ENCODE measurements around the gene LPAR1.

Gene LPAR1

DNA sequence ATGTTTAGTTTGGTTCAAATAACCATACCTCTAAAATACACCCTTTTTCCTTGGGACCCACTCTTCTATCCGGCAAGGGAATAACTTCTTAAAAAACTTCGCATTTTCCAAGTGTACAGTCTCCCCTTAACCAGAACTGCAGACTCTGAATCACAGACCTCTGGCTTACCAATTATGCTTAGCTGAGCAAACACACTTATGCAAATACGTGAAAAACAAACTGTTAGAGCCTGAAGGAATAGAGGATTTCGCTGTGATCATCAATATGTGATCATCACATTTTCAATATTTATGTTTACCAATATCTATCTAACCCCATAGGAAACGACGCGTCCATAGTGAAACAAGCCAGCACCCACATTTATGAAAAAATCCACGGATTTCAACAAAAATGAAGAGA is 1.3 kb downstream of the LPAR1 start:
- peak; percentile 23 for DNase-seq

DNA sequence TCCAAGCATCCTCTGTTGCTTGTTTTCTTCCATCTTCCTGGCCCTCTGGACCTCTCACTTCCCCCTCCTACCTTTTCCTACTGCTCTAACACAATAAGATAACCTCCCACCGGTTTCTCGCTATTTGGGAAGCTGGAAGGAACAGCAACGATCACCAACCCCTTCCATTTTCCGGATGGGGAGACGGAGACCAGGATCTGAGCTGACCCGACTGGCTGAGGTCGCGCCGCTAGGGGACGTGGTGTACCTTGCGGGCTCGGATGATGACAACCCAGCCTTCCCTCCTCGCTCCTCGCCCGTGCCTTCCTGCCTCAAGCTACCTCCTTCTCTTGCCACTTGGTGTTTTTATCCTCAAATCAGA is 1.9 kb downstream of the LPAR1 start:
- DNase-seq = peak; percentile 3

DNA sequence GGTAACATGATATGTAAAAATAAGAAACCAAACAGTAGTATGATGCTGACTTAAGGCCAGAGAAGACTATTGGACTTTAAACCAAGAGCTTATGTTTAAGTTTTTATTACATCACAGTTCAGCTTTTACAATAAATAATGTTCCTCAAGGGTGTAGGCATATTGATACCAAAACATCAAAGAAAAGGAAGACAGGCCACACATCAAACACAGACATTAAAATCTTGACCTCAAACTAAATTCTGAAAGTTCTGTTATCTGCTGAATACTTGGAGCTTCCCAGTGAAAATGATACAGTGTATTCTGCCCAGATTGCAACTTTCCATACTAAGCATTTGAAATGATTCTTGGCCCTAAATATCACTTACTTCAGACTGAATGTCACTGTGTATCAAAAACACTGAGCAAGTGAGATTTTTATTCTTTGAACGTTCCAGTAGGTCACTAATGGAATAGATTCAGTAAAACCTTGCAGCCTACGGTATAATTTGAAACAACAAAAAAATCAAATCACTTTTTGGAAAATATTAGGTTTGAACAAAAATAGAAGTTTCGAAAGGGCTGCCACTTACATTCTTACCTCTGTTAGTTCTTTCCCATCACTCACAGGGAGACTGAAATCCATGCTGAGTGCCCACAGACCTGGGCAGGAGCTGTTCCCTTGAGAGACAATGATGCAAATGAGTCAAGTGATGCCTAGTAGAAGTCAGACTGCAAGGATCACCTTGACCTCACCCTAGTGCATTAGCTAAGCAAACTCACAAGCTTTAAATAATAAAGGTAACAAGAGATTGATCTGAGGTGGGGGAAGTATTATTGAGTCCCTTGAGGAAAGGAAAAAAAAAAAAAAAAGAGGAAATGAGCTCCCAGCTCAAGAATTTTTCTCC is 2.5 kb downstream of the LPAR1 start:
- no peak for DNase-seq

DNA sequence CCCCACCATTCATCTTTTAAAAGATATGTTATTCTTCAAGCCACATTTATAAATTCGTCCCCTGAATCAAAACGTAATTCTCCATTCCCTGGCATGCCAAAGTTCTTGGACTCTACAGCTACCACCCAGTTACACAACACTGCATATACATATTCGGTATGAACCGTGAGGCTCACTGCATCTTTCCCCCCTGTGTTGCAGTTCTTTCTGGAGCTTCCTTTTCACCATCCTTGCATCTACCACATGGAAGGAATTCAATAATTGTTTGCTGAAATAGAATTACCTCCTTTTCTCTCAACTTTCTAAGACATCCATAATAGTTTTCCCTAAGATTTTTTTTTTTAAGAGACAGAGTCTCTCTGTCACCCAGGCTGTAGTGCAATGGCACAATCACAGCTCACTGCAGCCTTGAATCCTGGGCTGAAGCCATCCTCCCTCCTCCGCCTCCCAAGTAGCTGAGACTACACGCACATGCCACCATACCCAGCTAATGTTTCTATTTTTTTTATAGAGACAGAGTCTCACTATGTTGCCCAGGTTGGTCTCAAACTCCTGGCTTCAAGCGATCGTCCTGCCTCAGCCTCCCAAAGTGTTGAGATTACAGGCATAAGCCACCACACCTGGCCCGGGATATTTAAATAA is 3.3 kb downstream of the LPAR1 start:
- no peak for DNase-seq

DNA sequence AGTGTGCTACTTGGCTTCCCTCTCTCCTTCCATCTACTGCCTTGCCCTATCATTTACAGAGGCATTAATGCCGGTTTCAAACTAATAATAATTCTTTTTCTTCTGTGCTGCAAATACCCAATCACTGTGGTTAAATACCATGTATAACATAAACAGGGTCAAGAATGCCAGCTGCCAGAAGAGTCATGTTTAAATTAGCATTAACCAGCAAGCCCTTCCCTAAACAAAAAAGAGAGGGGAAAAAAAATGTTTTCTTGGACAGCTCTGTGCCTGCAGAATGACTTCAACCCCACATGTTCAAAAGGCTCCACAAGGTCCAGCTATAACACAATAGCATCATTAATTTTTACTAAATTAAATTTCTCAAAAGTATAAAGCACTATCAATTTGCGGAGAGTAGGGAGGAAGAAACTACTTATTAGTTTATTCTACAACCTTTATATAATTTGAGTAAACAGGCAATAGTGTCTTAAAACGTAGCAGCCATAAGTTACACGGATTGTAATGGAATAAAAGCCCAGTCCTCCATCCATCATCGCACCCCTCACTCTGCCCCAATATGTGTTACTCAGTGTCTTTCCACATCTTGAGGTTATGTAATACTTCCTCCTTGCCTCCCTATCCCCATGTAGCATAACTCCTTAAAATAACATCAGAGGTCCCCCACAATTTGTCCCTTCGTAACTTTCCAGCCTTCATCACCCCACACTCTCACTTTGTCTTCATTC is 3.9 kb downstream of the LPAR1 start:
- DNase-seq = no peak

DNA sequence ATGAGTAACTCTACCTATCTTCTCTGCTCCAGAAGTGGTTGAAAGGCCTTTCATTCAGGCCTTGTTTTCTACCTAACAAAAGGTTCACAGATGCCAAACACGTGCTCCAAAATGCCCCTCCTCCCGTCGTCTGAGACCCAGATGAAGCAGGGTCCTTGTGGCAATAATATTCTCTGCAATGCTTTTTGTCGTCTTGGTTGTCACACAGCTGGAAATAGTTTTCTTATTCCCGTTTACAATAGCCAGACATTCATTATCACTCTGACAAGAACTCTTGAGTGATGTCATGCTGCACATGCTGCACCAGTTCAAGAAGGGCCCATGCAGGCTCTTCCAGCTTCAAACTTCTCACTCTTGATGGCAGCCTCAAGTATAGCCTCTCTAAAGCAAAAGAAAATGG is 7.8 kb downstream of the LPAR1 start:
- DNase-seq = no peak

DNA sequence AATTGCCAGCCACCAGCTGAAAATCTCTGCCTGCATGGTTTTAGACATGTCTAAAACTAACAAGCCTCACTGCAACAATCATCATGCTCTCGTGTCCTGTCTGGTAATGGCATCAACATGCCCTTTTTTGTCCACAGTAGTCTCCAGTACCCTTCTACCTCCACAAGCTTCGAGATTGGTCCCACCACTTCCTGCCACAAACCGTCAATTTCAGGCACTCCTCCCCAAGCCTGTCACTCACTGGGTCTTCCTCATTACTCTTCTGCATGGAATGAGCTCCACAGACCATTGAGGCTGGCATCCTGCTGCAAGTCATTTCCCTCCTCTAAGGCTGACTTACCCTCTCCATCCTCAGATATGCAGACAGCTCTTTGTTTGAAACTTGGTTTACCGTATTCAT is 9.0 kb downstream of the LPAR1 start:
- no peak for DNase-seq

DNA sequence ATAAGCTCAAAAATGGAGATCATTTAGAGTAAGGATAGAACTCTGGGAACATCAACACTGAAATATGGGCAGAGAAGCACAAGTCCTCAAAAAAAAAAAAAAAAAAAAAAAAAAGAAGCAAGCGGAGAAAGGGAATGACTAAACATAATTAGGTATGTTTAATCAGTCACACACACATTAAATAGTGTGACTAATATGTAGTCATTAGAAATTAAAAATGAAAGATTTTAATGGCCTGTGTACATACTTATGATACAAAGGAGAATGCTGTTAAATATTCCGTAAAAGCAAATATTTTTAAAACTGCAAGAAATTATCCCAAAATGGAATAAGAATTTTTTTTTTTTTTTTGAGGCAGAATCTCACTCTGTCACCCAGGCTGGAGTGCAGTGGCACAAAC is 10.5 kb downstream of the LPAR1 start:
- no peak for DNase-seq

DNA sequence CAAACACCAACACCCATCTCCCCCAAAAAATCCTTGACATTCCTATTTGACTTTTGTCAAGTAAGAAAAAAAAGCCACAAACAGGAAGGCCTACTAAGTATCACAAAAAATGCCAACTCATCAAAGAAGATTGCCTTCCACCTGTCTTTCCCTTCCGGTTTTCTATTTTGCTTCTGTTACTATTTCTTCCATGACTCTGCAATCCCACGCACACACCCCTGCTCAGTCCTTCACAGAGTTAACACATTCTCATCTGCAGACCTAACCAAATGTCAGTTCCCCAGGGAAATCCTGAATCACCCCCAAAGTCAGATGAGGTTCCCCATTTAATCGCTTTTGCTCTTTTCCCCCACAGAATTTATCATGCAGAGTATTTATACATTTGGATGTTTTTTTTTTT is 15.1 kb downstream of the LPAR1 start:
- no peak for DNase-seq

DNA sequence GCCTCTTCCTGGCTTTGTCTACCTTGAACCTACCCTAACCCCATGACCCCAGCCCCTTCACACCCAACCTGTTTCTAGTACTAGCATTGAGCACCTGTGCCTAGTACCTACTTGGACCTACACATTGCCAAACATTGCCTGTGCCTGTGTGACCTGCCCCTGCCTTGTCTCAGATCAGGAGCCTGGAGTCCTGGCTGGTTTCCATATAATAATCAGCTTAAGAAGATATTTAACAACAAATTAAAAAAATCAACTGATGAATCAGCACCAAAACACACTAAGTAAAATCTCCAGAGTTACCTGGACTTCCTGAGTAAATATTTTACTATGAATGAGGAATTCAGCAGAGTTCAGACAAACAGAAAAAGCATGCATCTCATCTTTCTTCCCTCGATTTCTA is 17.7 kb downstream of the LPAR1 start:
- no peak for DNase-seq

DNA sequence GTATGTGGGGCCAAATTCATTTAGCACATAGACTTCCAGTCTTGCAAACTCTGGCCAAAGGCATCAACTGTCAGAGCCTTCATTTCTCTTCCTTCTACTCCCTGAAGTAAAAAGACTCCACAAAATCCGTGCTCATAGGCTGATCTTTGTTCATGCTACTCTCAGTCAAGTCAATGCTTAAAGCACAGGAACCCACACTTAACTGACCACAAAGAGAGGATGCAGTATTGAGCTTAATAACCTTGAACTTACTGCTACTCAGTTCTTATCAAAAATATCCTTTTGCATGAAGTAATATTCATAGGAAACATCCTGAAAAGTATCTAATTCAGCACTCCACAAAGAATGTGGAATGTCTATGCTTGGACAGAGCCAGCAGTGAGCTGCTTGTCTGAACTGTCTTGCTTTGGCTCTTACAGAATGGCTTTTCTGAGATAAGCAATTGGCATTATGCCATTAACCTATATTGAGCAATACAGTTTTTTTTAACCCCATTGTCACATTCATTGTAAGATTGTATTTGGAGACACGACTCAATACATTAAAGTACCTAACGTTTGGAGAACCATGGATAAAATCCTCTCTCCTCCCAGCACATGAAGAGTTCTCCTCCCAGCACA is 21.7 kb downstream of the LPAR1 start:
- no peak for DNase-seq

DNA sequence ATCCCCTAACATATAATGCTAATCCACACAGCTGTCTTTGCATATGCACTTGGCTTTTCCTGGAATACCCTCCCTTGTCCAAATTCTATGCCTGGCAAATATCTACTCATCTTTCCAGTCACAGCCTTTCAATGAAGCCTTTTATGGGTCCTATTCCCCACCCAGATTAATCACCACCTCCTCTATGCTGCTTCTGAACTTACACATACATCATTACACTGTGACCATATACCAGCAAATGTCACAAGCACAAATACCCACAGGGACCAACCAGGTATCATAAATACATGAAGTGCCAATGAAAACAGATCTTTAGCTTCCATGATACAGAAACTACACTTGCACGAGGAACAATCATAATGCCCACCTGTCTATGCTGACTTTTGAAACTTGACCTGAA is 22.3 kb downstream of the LPAR1 start:
- DNase-seq = no peak

DNA sequence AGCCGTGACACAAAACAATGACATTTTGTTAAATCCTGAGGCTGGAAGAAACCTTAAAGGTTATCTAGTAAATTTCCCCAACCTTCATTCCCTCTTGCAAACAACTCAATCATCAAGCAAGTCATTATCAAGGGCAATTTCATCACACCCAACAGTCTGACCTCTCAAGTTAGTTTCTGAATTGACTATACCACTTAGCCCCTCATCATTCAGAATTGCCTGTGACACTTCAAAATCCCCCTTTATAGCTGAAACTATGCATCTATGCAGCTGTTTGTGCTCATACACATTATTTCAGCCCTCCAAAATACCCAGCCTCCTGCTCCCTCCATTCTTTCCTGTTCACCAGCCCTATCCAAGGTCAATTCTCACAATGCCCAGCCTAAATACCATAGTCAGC is 24.6 kb downstream of the LPAR1 start:
- no peak for DNase-seq

DNA sequence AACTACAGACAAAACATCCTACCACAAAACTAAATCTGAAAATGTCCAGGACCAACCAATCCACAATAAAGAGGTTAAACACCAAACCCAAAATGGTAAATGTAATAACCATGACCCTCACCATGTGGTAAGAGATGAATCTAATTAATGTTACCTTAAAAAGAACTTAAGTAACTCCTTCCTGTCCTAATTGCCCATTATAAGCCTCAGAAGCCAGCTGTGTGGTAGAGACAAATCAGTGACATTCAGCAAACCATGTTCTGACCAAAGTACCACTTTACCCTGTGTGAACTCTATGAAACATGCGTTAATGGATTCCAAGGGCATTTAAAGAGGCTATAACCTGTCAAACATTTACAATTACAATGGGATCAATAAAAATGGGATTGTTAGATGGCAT is 25.0 kb downstream of the LPAR1 start:
- no peak for DNase-seq

DNA sequence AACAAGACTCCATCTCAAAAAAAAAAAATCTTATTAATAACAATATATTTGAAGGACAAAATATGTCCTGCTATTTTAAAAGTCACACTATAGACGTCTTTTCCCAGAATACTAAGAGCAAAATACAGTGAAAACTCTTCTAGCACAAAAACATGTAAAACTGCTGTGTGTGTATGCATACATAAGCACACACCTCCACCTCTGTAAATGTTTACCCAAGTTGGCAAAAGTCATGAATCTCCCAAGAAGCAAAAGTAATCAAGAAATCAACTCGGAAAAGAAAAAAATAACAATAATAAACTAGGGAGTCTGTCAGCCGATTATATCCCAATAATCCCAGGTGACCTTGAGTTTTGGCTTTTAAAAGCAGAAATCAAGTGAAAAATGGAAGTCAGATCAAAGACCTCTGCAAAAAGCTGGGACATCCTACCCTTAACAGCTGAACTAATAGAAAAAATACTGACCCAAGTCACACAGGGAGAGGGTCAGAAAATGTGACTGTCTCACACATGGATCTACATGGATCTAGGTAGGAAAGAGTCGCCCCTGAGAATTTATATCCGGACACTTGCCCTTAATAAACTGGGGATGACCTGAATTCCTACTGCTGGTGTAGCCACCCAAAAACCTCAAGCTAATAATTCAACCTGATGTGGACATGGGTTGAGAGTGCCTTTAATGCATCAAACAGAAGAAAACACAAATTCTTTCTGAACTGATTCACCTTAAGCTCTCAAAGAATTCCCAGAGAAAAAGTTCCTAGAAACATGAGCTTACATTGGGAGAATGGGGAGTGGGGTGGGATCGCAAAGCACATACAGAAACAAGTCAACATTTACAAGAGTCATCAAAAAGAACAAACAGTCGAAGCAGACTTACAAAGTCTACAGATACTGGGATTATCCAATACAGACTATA is 29.9 kb downstream of the LPAR1 start:
- no peak for DNase-seq

DNA sequence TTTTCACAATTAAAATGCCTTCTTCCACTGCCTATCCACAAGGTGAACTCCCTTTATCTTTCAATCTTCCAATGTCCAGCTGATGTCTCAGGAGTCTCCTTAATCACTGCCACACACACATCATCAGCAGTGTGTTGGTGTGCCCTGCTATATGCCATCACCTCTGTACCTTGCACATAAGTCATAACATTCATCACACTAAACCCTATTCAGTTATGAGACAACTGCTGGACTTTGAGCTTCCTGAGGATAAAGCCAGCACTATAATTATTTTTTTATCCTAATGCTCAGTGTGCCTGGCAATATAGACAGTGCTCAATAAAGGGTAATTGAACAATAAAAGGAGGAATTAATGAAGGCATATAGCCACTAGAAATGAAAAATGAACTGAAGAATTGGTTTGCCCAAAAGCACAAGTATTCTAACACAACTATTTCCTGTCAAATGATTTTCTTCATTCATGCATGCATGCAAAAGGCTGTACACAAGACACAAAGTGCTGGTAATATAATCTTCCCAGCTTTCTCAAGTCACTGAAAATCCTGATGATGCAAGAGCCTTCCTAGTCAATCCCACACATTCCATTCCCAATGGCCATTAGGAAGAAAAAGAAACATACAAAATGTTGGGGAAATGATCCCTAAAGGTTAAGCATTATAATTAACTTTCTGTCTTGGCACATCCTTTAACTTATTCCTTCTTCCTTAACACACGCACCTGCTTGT is 32.4 kb downstream of the LPAR1 start:
- DNase-seq = no peak

DNA sequence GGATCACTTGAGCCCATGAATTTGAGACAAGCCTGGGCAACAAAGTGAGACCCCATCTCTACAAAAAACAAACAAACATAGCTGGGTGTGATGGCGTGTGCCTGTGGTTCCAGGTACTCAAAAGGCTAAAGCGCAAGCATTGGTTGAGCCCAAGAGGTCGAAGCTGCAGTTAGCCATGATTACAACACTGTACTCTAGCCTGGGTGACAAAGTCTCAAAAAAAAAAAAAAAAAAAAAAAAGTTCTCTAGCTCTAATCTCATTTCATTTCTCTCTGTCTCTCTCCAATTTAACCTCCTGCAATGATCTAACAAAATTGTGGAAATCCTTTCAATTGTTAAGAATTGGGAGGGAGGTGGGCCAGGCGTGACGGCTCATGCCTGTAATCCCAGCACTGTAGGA is 33.3 kb downstream of the LPAR1 start:
- no peak for DNase-seq

DNA sequence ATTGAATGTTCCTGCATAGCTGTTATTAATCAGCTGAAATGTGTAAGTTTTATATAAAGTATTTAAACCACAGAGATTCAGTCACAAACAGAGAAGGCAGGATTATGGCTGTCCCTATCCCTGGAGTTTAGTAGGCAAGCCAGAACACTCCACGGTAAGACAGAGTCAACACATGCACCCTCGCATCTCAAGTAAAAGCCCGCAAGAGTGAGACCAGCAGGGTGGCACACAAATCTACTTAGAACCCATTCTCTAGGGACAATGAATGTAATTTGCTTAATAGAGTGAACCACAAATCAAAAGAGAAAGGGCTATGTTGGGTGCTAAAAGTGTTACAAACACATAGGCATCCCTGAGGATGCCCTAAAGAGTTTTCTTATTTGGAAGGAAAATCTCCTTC is 35.1 kb downstream of the LPAR1 start:
- DNase-seq = no peak

DNA sequence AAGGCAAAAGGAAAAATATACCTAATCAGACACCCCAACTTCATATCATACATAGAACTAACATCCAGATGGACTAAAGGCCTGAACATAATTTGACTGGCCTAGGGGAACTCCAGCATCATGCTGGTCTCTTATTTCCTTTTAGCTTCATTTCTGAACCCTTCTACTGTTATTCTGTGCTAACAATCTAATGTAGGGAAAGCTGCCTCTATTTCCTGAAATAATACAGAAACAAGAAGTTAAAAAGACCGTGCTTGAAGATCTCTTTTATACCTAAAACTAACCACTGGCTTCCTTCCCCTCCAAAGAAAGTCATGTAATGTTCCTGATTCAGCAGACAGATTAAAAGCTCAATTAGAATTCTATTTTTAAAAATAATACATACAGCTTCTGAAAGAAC is 36.7 kb downstream of the LPAR1 start:
- DNase-seq = no peak

DNA sequence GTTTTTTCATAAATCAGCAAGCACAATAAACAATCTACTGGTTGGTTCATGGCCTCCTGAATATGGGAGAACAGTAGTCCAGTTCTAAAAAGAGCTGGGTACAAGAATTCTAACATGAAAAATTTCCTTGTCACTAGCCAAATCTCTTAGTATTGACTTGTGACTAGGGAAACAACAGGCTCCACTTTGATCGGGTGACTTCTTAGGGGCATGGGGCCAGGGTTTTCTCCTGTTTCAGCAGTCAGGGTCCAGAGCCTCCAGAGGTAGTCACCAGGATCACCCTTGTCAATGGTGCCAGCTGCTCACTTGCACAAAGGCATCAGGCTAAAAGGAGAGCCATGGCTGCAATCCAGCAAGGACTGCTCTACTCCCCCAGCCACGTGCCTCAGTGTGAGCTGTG is 38.1 kb downstream of the LPAR1 start:
- no peak for DNase-seq

DNA sequence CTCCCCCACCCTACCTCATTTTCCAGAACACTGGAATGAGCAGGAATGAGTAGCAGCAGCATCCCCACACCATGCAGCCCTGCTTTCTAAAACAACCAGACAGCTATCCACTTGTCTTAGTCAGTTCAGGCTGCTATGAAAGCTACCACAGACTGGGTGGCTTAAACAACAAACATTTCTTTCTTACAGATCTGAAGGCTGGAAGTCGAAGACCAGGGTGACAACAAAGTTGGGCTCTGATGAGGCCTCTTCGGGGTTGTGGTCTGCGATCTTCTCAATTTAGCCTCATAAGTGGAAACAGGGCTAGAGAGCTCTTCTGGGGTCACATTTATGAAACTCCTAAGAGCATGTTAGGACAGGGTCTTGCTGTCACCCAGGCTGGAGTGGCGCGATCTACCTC is 38.9 kb downstream of the LPAR1 start:
- DNase-seq = no peak

DNA sequence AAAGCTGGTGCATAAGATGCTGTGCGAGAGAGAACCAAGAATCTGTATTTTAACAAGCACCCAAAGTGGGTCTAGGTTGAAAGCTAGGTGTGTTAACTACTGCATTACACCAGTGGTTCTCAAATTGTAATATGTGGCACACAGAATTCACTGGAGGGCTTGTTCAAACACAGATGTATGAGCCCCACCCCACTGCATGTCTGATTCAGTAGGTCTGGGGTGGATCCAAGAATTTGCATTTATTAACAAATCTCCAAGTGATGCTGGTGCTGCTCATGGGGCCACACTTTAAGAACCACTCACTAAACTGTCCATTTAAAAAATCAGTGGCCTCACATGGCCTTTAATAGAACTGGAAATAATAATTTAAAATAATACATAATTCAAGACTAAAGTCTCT is 40.4 kb downstream of the LPAR1 start:
- DNase-seq = no peak

Measured in NCI-H748 treated with DMSO at 0.1 percent for 48 hours (cell line).